Effector memory CD4-positive, alpha-beta T cell (primary cell): Measurements from ENCODE around the gene TEAD1.

Experiments
- DNase-seq, 3 donors: peaks; one replicate each; pipeline ENCODE4 v3.0.0-alpha.2; 2020
- H3K27ac ChIP-seq: 2 replicates; pipeline ENCODE4 v1.7.0; 2013; ENCODE audit warnings: mild to moderate bottlenecking, low read length, moderate library complexity; ENCODE audit not compliant: insufficient read depth, poor library complexity, severe bottlenecking
- H3K27me3 ChIP-seq: replicated peaks from 2 replicates; pipeline ENCODE4 v1.7.0; 2013; ENCODE audit warnings: mild to moderate bottlenecking, low read length; ENCODE audit not compliant: insufficient read depth, control insufficient read depth, poor library complexity, severe bottlenecking
- H3K36me3 ChIP-seq: 2 replicates; pipeline ENCODE4 v1.7.0; 2013; ENCODE audit warnings: mild to moderate bottlenecking, low read length, moderate library complexity; ENCODE audit not compliant: control insufficient read depth, insufficient read depth
- H3K4me1 ChIP-seq: 2 replicates; pipeline ENCODE4 v1.7.0; 2013; ENCODE audit warnings: low read length, mild to moderate bottlenecking; ENCODE audit not compliant: control insufficient read depth, insufficient read depth, poor library complexity, severe bottlenecking
- H3K4me3 ChIP-seq: 2 replicates; pipeline ENCODE4 v1.7.0; 2013; ENCODE audit warnings: low read length, low read depth, mild to moderate bottlenecking; ENCODE audit not compliant: insufficient read depth, poor library complexity, severe bottlenecking
- H3K9me3 ChIP-seq: 2 replicates; pipeline ENCODE4 v1.7.0; 2013; ENCODE audit warnings: mild to moderate bottlenecking, low read length, moderate library complexity; ENCODE audit not compliant: control insufficient read depth

TEAD1 gene

DNA sequence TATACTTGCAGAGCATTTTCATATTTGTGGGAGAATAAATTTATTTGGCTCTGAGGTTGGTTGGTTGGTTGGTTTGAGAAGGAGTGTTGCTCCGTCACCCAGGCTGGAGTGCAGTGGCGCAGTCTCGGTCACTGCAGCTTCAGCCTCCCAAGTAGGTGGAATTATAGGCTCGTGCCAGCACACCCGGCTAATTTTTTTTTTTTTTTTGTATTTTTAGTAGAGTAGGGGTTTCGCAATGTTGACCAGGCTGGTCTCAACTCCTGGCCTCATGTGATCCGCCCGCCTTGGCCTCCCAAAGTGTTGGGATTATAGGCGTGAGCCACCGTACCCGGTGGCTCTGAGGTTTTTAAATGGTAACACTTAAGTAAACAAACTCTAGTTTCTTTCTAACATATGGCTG lies 161.1 kb downstream of the TEAD1 start:
- Histone ChIP-seq H3K4me3 (no peak overlapping the region), H3K27me3 (no peaks in the 10 kb centered on the region), H3K4me1 (no peaks in the 10 kb centered on the region), H3K36me3 (no peaks in the 10 kb centered on the region), H3K9me3 (no peaks in the 10 kb centered on the region), H3K27ac (no peak overlapping the region)
- no peak for DNase-seq

DNA sequence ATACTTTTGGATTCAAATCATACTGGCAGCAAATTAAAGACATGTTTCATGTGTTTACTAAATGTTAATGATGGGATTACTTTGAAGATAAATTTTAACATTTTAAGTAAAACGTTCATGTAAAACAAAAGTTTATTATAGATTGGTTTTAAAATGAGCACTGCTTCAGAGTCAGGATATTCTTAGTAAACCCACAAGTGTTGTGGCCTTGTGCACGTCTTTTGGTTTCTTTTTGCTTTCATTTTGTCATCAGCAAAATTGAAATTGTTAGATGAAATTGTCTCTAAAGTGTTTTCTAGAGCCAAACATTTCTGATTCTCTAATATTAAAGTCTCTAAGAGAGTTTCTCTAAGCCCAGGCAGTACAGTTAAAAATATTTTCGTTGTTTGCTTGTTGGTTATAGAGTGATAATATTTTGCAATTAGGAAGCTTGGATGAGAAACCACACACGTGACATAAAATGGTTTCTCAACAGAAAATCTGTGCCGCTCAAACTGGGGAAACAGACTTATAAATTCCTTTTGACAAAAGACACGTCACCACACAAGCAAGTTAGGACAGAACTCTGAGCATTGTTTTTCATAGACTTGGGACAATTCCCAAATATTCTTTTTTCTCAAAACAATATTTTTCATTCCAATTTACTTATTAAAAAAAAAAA lies 164.4 kb downstream of the TEAD1 start:
- H3K36me3 ChIP-seq, result no peaks in the 10 kb centered on the region
- no peaks in the 10 kb centered on the region for H3K9me3 ChIP-seq
- no peaks in the 10 kb centered on the region for H3K4me1 ChIP-seq
- H3K27me3 ChIP-seq, result no peaks in the 10 kb centered on the region
- no peak overlapping the region for H3K27ac ChIP-seq
- no peak overlapping the region for H3K4me3 ChIP-seq
- DNase-seq, result no peak

DNA sequence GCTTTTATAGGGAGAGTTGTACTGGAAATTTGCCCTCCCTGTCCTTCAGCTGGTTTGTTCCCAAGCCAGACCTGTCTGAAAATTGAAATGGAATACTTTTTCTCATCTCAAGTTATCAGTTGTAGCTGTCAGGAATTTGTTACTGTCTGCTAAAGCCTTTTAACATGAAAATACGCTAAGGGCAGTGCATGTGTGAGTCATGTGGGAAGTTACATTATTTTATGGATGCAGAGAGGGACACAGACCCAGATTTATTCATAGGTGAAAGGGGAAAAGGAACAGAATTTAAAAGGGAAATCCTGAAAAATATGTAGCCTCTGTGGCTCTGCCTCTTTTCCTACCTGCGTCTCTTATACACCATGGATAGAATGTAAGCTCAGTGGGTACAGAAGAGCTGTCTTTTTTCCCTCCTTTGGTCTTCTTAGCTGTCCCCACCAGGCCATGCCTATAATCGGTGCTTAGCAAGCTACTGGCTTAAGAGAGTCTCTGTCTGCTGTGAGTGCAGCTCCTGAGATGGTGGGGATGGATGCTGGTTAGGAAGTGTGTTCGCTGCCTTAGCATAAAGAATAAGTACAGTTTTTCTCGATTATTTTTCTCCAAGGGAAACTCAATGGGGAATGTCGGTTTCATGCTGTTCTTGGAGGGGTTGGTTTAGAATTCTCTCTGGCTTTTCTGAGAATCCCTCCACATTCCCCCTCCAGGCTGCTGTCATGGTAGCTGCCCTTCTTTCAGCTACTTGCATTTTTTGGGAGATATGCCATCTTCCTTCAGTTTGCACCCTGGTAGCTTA lies 166.8 kb downstream of the TEAD1 start:
- DNase-seq, result no peak
- H3K4me1 ChIP-seq, result no peaks in the 10 kb centered on the region
- H3K27ac ChIP-seq, result no peak overlapping the region
- H3K27me3 ChIP-seq, result no peaks in the 10 kb centered on the region
- no peak overlapping the region for H3K4me3 ChIP-seq
- no peaks in the 10 kb centered on the region for H3K9me3 ChIP-seq
- H3K36me3 ChIP-seq, result no peaks in the 10 kb centered on the region

DNA sequence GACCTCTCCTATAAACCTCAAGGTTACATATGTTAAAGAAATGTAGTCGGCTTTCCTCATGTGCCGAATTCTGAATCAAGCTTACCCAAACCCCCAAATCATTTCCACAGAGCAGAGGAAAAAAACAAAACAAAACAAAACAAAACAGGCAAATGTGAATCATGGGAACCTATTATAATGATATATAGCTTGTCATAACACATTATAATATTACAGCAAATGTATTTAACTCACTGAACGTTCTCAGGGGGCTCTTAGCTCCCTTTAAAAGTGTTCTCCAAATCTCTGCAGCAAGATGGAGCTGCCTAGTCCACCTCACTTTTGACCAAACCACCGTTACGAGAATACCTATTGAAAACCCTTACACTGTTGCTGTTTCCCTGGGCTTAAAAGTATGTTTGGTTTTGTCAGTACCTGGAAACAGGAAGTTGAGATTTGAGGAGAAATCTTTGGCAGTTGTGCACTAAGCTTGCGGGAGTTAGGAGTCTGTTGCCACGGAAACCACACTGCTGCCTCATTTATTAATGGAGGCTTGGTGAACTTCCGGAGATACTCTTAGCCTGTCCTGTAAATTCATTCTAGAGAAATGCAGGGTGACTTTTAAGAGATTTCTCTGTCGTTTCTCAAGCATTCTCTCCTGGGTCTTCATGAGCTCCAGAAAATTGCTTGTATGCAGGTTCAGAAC lies 167.9 kb downstream of the TEAD1 start:
- Histone ChIP-seq H3K4me3 (no peak overlapping the region), H3K36me3 (no peaks in the 10 kb centered on the region), H3K27me3 (no peaks in the 10 kb centered on the region), H3K4me1 (no peaks in the 10 kb centered on the region), H3K27ac (no peak overlapping the region), H3K9me3 (no peaks in the 10 kb centered on the region)
- no peak for DNase-seq

DNA sequence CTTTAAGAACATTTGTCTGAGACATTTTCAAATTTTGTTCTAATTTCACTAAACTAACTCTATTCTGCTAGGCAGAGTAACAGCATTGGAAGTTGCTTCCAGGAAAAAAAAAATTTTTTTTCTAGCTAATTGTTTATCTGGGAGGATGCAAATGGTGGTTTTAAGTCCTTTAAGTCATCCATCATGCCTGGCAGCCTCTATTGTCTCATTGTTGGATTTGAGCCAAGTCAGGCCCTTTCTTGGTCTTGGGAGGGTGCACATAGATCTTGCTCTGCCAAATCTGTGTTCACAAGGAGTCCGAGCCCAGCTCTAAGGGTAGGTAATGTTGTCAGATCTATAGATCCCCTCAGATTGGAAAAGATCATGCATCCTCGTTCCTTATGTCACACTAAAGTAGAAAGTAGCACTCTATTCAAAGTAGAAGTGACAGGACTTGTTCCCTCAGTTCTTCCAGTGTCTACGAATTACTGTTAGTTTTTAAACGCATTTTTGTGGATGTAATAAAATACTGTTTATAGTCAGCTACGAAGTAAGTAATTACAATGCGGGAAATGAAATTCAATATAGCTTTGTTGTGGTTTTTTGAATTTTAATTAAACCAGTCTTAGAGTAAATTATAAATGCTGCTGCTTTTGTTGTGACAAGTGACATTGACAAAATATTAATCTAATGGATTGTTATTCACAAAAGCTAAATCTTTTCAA lies 168.9 kb downstream of the TEAD1 start:
- Histone ChIP-seq H3K4me3 (no peak overlapping the region), H3K9me3 (no peaks in the 10 kb centered on the region), H3K36me3 (no peaks in the 10 kb centered on the region), H3K4me1 (no peaks in the 10 kb centered on the region), H3K27ac (no peak overlapping the region), H3K27me3 (no peaks in the 10 kb centered on the region)
- DNase-seq, result no peak

DNA sequence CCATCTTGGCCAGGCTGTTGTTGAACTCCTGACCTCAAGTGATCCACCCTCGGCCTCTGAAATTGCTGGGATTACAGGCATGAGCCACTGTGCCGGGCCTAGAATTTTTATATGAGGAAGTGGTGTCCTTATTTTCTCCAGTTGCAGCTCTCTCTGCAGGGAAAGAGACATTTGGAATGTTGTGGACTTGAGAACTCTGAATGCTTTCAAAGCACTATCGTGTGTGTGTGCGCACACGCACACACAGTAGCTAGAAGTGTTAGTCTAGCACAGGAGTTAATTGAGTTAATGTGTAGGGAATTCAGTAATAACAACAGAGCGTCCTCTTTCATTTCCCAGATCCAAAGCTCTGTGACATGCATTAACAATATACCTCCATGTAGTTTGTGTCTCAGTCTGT lies 170.9 kb downstream of the TEAD1 start:
- Histone ChIP-seq H3K4me3 (no peak overlapping the region), H3K27me3 (no peaks in the 10 kb centered on the region), H3K4me1 (no peaks in the 10 kb centered on the region), H3K27ac (no peak overlapping the region), H3K9me3 (no peaks in the 10 kb centered on the region), H3K36me3 (no peaks in the 10 kb centered on the region)
- no peak for DNase-seq

DNA sequence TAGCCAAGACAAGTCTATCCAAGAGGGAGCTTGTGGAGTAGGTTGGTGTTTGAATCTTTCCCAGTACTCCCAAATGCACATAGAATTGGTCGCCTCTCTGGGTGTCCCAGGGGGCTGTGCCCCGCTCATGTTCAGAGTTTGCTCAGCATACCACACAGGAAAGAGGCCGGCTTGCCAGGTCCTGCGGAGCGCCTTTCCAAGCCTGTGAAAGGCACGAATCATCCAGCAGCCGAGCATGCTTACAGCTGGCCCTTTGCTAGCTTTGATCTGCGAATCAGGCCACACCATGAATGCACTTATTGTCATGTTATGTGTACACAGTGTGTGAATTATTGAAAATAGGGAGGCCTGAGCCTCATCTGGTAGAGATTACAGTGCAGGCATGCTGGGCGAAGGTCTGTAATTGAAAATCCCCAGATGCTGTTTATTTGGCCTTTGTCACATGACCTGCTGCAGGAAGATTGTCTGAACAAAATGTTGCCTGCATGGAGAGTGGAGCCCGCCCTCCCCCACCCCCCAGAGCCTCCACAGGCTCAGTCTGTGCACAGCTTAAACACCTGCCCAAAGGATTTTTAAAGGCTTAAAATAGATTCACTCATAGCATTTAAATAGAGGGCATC lies 171.6 kb downstream of the TEAD1 start:
- Histone ChIP-seq H3K4me3 (no peak overlapping the region), H3K9me3 (no peaks in the 10 kb centered on the region), H3K36me3 (no peaks in the 10 kb centered on the region), H3K4me1 (no peaks in the 10 kb centered on the region), H3K27me3 (no peaks in the 10 kb centered on the region), H3K27ac (no peak overlapping the region)
- DNase-seq, result no peak

DNA sequence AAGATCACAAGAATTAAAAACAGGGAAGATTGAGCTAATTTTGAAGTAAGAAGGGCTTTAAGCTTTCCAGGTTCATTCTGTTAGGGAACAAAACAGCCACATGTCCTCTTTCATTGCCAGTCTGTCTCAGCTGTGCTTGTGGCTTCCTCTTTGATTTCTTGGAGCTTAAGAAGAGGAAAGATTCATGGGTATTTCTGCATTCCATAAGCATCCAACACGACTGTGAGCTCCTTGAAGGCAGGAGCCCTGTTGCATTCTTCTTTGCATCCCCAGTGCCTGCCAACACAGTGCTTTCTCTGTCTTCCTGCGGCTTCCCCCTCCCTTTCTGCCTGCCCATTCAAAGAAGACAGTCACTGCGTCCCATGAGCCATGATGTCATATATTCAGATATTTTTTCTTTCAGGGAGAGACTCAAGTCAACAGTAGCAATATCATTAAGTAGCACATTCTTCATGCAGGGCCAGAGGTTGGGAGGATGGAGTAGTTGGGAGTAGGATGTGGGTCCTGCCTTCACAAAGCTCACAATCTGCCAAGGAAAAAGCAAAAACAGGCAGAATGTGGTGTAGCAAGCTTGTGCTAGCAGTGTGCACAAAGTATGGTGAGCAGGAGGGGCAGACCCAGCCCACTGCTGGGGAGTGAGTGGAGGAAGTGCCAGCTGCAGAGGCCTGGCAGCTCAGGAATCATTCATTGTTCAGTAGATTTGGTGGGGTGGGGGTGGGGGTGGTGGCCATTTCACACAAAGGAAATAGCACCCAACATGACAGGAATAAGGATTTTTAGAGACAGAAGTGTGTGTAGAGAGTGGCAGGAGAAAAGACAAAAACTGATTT lies 172.8 kb downstream of the TEAD1 start:
- H3K36me3 ChIP-seq, result no peaks in the 10 kb centered on the region
- no peak overlapping the region for H3K27ac ChIP-seq
- no peaks in the 10 kb centered on the region for H3K27me3 ChIP-seq
- no peaks in the 10 kb centered on the region for H3K9me3 ChIP-seq
- H3K4me3 ChIP-seq, result no peak overlapping the region
- DNase-seq, result no peak
- H3K4me1 ChIP-seq, result no peaks in the 10 kb centered on the region

DNA sequence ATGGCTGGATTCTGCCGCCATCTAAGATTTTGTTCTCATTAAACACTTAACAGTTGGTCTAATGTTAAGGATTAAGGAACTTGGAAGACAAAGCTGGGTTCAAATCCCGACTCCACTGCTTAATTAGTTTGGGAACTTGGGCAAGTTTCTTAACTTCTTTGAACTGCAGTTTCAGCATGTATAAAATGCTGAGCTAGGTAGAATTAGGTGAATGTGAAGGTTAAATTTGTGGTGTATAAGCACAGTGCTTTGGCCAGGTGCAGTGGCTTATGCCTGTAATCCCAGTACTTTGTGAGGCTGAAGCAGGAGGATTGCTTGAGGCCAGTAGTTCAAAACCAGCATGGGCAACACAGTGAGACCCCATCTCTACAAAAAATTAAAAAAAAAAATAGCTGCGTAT lies 174.2 kb downstream of the TEAD1 start:
- no peaks in the 10 kb centered on the region for H3K36me3 ChIP-seq

More for the DNA sequence above, 174.2 kb downstream of the TEAD1 start:
- Histone ChIP-seq H3K27ac (no peak overlapping the region), H3K4me3 (no peak overlapping the region), H3K4me1 (no peaks in the 10 kb centered on the region), H3K9me3 (no peaks in the 10 kb centered on the region), H3K27me3 (no peaks in the 10 kb centered on the region)
- no peak for DNase-seq
